ENCODE results near the gene PPP1R7. TPM values are rescaled to one million over a fixed set of nuclear protein-coding genes. Genes with fewer than 3 reads are reported as not detected.

The PPP1R7 gene
- total RNA-seq, 1 experiment from 2014 or later, result 49.1 TPM

- Mint-ChIP-seq H3K4me1 (peaks cover 27% of the 10 kb centered on the region), H3K27ac (peak within 1 kb of the TSS; percentile 96), H3K36me3 (no peaks in the 10 kb centered on the region; the same call in 1 of the 2 replicates), H3K9me3 (no peaks in the 10 kb centered on the region), H3K27me3 (ENCODE audit: low read depth) (no peaks in the 10 kb centered on the region), H3K4me3 (peak within 1 kb of the TSS; percentile 93)
- ATAC-seq, result peak; percentile 88
- DNase-seq (ENCODE audit: low spot score), result peak; percentile 97
- POLR2A ChIA-PET, result interaction anchor here (1.0 to 1.5 kb wide), 3 partner anchors 47 to 167 kb away, joined by 3 read pairs; partner anchors contain the start of genes MTERF4 and SEPTIN2
- CTCF ChIA-PET, result interaction anchor here (0.6 to 3.3 kb wide), 11 partner anchors 8 to 553 kb away, joined by 3 to 21 read pairs (median 4); partner anchors contain the start of genes HDLBP, ING5 and SEPTIN2
- TF ChIP-seq E2F4 (CRISPR knock-in tag; IDR thresholded peaks at IDR 0.05; ENCODE audit: borderline replicate concordance, low read depth), result 0 out of 2 replicates have a peak, but pooled peaks have one; percentile 30
- TF ChIP-seq ARID4B (CRISPR knock-in tag; IDR thresholded peaks at IDR 0.05; ENCODE audit: borderline replicate concordance), result peak; percentile 74; the same call in 1 of the 2 replicates
- peak; percentile 51 for TF ChIP-seq SP1 (CRISPR knock-in tag; conservative IDR thresholded peaks at IDR 0.05)
- TF ChIP-seq TEAD1 (CRISPR knock-in tag; IDR thresholded peaks at IDR 0.05), result peak; percentile 79
- TF ChIP-seq ZSCAN18 (CRISPR knock-in tag; IDR thresholded peaks at IDR 0.05), result no peak
- TF ChIP-seq CREM (CRISPR knock-in tag; IDR thresholded peaks at IDR 0.05), result 0 out of 2 replicates have a peak, but pooled peaks have one; percentile 37
- 0 out of 2 replicates have a peak, but pooled peaks have one; percentile 29 for TF ChIP-seq PRDM15 (CRISPR knock-in tag; IDR thresholded peaks at IDR 0.05)
- TF ChIP-seq GABPB1 (CRISPR knock-in tag; IDR thresholded peaks at IDR 0.05), result peak; percentile 29; the same call in 1 of the 2 replicates
- peak; percentile 75 for TF ChIP-seq E2F5 (CRISPR knock-in tag; IDR thresholded peaks at IDR 0.05)
- no peak for TF ChIP-seq ERG (CRISPR knock-in tag; IDR thresholded peaks at IDR 0.05)
- no peak for TF ChIP-seq EMX1 (CRISPR knock-in tag; IDR thresholded peaks at IDR 0.05)
- no peak for TF ChIP-seq ZNF263 (CRISPR knock-in tag; IDR thresholded peaks at IDR 0.05; ENCODE audit: low read depth)
- TF ChIP-seq ATF1 (CRISPR knock-in tag; IDR thresholded peaks at IDR 0.05), result 0 out of 2 replicates have a peak, but pooled peaks have one; percentile 51
- TF ChIP-seq ZBTB21 (CRISPR knock-in tag; IDR thresholded peaks at IDR 0.05; ENCODE audit: borderline replicate concordance), result no peak; the same call in 1 of the 2 replicates
- 0 out of 2 replicates have a peak, but pooled peaks have one; percentile 61 for TF ChIP-seq TCF7 (CRISPR knock-in tag; IDR thresholded peaks at IDR 0.05; ENCODE audit: low read depth)
- no peak for TF ChIP-seq ATF6 (CRISPR knock-in tag; IDR thresholded peaks at IDR 0.05)
- no peak for TF ChIP-seq ZNF121 (CRISPR knock-in tag; IDR thresholded peaks at IDR 0.05)
- TF ChIP-seq NR3C1 (CRISPR knock-in tag; conservative IDR thresholded peaks at IDR 0.05; ENCODE audit: low read depth), result 0 out of 2 replicates have a peak, but pooled peaks have one; percentile 55
Measured at GRCh38 chr2:241148891-241149674, 1.2 kb upstream of the PPP1R7 start, which contains the start of gene PASK. TSS of gene PASK (minus strand) at chr2:241149472. CDS start at chr2:241143032, 6,440 bp downstream.

Measured in WTC11 (cell line).